Fibroblast of skin of back (primary cell): ENCODE results near the gene PITPNB.

ENCODE experiments used
- DNase-seq: peaks from one replicate; pipeline ENCODE4 v3.0.0-alpha.2; 2013

Gene PITPNB

DNA sequence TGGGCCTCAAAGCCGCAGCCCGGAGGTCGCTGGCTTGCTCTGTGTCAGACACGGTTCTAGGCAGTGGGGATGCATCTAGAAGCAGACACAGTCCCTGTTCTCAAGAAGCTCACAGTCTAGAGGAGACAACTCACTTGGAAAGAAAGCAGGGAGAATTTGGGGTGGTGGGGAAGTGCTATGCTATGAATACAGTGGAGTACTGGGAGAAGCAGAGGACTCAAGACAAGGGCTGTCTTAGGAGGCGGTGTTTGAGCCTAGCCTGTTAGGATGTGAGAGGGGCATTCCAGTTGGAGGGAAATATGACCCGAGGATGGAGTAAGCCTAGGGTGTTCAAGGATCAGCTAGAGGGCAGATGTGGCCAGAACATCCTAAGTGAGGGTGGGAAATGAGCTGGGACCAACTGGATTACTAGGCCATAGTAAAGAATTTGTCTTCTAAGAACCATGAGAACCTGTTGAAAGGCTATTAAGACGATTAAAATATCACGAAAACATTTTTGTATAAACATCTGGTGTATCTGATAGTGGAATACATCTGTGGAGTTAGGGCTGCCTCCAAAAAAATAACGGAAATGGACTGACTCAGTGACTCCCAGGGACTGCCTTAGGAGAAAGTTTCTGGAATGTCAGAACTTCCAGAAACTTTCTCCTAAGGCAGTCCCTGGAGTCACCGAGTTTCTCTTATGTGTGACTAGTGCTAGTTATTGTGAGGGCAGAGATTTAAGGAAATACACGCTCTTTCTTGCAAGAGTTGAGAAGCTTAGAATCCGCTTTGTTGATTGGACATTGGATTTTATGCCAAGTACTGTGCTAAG lies 1.1 kb upstream of the PITPNB start:
- DNase-seq = peak; percentile 85

DNA sequence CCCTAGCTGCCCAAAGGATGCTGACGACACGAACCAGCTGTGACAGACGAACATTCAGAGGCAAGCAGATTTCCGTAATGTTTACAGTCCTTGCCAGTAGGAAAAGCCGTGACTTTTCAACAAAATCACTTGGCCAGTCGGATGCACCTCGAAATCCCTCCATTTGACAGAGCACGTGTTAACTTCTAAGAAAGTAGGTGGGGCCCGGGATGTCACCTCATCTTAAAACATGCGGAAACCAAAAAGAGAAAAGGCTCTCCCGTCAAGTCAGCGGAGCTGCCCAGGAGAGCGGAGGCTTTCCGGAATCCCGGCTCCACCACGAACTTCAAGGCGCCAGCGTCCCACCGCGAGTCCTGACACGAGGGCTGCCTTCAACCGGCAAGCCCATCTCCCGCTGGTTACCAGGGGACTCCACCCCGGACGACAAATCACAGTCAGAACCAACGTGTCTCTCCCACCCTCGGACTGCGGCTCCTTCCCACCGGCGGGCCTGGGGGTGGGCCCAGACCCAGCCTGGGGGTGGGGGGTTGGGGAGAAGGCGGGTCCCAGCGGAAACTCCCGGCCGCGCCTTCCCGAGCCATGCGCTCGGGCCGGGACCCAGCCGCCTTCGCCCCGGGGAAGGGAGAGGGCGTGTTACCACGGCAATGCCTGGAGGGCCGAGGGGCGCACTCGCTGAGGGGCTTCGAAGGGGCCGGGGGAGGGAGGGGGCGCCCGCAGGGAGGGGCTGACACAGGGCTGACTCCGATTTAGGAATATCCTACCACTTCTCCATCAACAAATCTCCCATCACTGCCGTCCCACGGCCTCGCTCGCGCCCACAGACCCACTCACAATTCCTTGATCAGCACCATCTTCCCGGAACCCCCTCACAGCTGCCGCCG lies 475 bp downstream of the PITPNB start:
- DNase-seq = peak; percentile 73

DNA sequence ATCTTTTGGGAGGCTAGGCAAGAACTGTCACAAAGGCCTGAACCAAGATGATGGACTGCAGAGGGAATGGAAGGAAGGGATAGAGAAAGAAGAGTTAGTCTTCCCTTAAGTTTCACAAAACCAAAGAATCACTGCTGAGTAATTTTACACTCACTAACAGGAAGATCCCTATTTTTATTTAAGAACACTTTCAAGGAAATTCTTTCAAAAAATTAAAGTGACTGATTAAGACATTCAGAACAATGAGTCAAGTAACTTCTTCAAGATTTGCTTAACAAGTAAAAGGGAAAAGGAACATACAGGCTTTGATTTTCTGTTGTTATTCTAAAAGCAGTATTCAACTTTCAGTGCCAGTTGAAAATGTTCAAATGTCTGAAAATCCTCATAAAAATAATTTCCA lies 3.1 kb downstream of the PITPNB start:
- no peak for DNase-seq

DNA sequence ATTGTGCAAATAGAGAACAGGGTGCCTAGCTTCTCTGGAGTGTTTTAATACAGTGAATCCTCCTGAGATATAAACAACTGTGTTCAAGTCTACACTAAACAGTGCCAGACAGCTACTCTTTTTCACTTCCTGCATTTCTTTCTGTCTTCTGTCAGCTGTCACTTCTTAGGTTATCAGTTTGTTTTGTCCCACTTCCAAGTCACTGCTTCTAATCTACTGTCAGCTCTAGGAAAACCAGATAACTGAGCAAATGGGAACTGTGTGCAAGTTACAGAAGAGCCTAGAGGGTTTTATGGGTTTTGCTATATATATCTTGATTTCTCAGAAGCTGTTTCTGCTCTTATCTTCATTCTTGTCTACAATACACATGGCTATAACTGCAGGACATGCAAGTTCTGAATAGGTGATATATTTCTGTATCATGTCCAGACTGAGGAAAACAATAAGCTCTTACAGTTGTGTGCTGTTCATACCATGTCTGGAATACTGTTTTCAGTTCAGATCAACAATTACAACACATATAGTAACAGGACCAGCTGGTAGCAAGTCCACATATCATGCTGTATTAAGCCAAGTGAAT lies 5.8 kb downstream of the PITPNB start:
- no peak for DNase-seq

DNA sequence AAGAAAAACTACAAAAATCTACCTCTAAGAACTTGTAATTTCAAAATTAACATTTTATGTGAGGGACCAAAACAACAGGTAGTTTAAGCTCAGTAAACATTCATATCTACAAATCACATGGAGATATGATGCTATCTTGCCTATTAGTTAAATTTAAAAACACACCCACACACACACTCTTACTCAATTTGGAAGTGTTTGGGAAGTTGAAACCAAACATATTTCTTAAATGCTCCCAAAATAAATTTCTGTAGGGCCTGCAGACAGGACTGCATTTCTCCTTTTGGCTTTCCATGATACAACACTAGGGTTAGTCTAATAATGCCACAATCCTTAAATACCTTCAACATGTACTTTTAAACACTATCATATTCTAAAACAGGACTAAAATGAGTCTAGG lies 7.0 kb downstream of the PITPNB start:
- no peak for DNase-seq

DNA sequence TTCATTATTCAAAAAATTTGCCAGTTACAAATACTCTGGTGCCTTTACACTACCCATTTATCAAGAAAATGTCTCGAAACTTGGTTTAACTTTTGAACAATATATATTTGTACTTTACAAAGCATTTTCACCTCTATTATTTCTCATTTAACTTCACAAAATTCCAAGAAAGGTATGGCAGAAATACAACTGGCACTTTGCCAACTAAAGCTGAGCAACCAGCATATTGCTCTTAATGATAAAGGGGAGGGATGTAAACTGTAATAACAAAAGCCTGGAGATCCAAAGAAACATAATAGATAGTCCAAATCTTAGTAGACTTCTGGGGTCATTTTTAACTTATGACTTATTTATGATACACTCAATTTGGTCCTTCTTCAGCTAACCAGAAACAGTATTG lies 7.7 kb downstream of the PITPNB start:
- no peak for DNase-seq

DNA sequence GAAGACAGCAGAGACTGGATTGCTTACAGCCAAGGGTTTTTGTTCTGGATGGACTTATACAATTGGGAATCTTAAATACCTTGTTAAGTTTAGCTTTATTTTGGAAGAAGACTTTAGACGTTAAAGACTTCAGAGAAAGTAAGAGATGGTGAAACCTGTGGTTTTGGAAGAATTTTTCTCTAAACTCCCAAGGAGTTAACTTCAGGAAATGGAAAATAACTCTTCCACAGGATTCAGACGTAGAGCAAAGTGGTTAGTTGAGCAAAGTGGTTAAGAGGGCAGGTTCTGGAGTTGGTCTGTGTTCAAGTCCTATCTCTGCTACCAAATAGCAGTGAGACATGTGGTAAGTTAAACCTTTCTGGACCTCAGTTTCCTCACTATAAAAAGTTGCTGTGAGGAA lies 12.8 kb downstream of the PITPNB start:
- DNase-seq = no peak

DNA sequence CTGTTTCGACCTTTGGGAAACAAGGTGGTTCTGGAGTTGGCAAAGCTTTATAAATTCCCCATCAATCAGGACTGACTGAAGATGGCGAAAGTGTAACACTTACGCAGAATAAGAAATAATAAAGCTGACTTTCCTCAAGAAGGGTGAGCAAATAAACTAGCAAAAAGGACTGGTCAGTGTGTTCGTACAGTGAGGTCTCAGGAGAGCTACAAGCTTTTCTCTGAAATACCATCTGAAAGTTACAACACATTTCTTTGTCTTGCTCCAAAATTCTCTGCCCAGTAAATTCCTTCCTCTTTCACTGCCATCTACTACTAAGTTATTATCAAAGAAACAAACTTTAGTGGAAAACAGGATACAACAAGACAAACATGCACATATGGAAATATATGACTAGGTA lies 13.4 kb downstream of the PITPNB start:
- DNase-seq = no peak

DNA sequence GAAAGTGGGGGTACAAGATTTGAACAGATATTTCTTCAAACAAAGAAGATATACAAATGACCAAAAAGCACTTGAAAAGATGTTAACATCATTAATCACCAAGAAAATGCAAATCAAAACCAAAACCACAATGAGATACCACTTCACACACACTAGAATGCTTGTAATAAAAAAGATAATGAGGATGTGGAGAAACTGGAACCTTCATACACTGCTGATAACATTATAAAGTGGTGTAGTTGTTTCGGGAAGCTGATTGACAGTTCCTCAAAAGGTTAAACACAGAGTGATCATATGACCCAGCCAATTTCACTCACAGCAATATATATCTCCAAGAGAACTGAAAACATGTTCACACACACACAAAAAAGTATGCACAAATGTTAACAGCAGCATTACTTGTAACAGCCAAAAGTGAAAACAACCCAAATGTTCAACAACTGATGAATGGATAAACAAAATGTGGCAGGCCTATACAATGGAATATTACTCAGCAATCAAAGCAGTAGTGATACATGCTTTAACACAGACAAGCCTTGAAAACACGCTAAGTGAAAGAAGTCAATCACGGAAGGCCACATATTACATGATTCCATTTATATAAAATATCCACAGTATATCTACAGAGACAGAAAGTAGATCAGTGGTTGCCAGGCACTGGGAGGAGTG lies 15.1 kb downstream of the PITPNB start:
- no peak for DNase-seq

DNA sequence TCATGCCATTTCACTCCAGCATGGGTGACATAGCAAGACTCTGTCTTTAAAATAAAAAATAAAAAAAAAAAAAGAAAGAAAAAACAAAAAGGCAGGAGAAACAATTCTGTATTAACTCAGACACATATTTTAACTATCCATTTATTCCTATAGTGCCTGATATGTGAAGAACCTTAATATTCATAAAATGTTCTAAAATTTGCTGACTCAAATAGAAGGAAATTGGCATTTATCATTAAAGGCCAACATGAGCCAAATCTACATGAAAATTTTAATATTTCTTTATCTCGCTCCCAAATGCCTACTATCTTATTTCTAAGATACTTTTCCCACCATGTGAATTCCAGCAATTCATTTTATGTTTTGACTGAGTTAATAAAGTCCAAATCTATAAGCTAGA lies 18.9 kb downstream of the PITPNB start:
- no peak for DNase-seq

DNA sequence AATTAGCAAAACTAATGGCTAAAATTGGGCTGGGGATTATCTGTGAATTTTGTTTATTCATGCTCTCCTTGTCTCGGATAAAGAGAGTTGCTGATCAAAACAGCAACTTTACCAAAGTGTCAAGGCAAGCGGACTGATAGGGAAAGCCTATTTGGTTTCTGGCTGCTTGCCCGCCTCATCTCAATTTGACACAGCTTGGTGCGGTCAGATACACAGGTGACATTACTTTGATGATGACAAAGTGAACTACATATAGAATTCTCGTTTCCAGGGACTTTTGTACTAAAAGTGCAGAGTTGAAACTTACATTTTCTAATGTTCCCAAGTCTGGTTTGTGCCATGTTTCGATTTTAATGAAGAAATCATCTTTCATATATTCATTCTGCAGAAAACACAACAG lies 22.8 kb downstream of the PITPNB start:
- no peak for DNase-seq

DNA sequence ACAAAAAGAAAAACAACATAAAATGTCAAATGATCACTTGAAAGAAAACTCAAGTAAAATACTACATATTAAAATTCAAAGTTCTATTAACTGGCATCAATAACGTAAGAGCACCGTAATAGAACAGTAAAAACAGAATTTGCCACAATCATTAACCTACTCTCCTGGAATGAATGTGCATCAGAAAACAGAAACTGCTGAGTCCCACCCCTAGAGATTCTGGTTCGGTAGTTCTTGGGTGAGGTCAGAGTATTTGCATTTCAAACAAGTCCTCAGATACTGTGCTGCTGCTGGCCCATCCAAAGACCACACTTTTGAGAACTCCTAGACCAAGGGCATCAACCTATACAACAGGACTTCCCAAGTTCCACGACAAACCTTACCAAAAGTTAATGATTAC lies 23.5 kb downstream of the PITPNB start:
- no peak for DNase-seq

DNA sequence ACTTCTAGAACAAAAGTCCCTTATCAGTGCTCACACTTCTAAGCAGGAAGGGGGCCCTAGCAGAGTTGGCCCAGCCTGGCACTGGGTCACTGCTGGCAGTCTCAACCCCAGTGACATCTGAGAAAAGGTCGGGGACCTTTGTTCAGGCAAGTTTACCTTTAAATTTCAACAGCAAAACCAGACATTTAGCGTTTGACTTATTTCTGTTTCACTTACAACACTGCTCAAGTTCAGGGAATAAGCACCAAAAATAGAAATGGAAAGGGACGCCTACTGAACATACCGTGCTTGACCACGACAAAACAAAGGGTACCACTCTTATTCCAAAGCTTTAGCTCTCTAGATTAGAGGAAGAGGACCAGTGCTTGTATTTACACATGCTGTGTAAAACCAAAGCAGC lies 26.2 kb downstream of the PITPNB start:
- no peak for DNase-seq

DNA sequence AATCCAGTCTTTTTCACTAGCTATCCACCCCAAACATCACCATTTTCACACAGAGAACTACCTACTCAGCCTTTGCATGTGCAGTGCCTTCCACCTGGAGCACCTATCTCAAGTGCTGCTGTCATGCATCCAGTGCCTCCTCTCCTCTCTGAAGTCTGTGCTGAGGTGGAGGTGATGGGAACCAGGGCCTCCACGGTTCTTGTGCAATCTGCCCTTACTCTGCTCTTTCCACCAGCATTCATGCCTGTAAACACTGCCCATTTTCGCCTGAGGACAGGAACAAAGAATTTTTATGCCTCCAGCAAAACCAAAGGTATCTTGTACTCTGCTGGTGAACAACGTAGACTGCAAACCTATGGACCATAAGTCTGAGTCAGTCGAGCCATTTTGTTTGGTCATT lies 27.0 kb downstream of the PITPNB start:
- no peak for DNase-seq

DNA sequence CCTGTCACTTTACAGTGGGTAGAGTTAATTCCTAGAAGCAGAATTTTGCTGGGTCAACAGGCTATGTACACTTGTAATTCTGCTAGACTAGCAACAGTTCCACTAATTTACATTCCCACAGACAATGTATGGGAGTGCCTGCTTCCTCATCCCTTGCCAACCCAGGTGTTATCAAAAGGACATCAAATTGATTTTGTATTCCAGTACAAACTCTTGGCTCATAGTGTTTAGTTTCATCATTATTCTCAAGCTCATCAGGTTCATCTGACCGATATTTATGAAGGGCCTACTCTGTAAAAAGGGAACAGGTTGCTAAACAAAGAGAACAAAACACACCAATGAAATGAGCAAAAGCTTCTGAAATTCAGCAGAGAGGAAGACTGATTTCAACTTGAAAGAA lies 30.7 kb downstream of the PITPNB start:
- no peak for DNase-seq

DNA sequence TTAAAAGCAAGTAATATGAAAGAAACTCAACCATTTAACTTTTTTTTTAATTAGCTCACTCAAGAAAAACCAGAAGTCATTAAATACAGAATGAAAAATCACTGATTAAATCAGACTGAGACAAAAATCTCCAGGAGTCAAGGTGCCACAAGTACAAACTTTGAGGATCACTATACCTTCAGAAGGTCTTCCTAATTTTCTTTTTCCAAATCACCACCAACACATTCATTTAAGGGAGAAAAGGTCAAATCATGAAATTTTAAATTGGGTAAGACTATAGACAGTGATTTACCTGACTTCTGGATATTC lies 32.3 kb downstream of the PITPNB start:
- no peak for DNase-seq

DNA sequence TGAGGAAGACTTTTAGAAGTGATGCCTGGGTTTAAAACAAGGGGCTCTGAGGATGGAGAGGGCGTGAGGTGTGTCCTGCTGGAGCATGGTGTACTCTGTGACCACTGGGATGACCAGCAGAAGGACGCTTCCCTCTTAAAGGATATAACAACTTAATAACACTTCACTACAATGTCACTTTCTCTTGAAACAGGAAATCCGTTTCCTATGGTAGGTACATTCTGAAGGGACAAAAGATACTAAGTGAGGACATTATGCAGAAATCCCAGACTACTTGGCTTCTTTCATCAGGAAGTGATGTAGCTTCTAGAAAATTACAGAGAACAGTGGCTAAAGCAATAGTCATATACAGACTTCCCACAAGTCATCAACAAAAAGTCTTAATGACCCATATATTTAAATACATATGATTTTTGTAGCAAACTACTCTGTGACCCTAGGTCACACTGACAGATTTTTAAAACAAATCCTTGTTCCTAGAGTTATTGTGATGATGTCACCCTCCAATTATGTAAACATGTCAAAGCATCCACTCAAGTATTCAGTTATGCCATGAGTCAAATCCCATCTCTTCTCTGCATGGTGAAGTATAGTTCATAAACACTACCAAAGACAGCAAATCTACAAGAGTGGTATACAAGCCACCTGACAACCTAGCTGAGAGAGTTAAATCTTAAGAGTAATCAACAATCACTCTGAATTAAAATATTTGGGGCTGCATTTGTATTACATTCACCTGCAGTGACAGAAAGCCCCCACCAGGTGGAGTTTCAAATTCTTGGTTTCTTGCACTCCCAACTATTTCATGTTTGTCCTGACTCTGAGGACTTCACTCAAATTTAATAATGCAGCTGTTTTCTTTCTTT lies 32.8 kb downstream of the PITPNB start:
- peak; percentile 90 for DNase-seq

DNA sequence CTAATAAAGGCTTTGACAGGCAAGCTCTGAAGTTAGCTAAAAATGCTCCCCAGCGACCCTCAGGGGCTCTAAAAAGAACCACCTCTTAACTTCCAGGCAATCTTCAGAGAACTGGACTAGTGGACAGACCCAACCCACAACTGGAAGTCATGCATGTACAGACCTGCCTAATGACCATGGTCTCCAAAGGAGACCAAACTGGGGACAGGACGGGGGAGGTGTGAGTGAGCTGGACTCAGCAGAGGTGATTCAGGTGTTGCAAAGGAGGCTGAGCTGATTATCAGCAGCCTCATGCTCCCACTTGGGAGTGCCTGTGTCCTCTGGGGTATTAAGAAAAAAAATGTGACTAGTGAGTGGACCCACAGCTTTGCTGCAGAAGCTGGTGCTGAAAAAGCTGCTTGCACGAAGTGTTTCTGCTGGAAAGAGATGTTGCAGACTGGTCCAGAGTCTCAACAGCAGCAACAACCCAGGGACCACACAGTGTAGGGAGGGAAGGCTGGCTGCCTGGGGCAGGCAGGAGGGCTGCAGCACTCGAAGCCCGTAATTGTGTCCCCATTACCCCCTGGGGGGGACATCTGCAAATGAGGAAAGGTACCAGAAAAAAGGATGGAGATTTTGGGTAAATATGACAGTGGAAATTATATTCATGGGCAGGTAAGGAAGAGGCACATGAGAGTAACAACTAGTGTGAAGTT lies 35.3 kb downstream of the PITPNB start:
- no peak for DNase-seq

DNA sequence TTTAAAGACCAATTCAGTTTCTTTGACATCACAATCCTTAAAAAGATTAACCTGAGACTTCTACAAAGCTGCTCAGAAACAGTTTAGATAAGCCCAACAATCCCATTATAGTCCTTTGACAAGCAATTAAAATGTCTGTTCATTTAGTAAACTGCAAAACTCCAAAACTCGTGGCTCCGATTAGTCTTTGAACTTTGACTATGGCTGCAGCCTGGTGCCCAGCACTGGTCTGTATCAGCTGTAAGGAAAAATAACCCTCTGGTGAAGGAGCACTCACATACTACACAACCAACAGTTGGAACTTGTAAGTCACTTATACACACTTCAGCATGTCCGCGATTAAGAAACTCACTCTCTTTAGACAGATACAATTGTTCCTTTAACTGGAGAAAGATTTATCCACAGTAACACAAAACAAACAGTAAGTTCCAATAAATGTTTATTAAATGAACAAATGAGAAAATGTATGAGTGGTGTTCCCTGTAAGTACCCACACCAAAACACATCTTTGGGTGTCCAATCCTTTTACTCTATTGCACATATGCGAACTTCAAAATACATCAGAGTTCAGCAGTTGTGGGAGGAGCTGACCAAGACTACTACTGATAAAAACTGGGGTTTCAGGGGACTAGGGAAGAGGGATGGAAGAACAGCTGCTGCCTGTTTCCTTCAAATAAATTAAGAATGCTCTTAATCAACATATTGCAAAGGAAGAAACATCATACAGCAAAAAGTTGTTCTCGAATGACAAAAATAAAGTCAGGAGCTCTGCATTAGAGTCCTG lies 36.4 kb downstream of the PITPNB start:
- no peak for DNase-seq

DNA sequence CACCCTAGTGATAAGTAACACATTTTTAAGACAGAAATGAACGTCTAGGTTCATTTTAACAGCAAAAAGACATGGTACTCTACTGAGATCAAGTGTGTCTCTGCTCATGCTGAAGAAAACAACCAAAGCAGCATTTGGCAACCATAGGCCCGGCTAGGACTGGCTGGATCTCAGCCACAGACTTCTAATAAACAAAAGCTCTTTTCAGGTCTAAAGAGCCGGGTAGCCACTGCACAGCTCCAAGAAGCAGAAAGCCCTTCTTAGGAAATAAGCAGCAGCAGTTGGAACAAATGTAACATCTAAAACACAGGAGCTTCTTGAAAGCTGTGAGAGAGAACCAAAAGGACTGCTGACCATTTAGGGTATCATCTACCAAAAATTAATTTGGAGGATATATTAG lies 37.6 kb downstream of the PITPNB start:
- DNase-seq = no peak
